H1 (cell line): Measurements from ENCODE around the gene SRR. TPM values are rescaled to one million over a fixed set of nuclear protein-coding genes. Genes with fewer than 3 reads are reported as not detected.

Source experiments
- CTCF ChIA-PET: fragments of 300-600 bp; sonication (Branson Sonifier 250); formaldehyde crosslinking; loops from one replicate; lab custom pipeline; 2021; ENCODE audit not compliant: partially characterized antibody; lab: Charles Lee
- POLR2A ChIA-PET: fragments of 300-600 bp; sonication (Branson Sonifier 250); formaldehyde crosslinking; loops from one replicate; lab custom pipeline; 2021; ENCODE audit warnings: inconsistent platforms; ENCODE audit not compliant: partially characterized antibody; lab: Charles Lee
- DNase-seq, 2 experiments: peaks; one replicate each; pipeline versions ENCODE4 v3.0.0 to v3.0.0-alpha.2; 2010 to 2022; ENCODE audit warnings: low spot score in 2 of 2, low read depth in 1 of 2, mixed read lengths in 1 of 2
- FAIRE-seq: peaks from 2 replicates; lab custom pipeline; 2011; peaks lifted over from hg19 to GRCh38; lab: Jason Lieb, UNC
- H2AFZ ChIP-seq: 2 replicates; pipeline ENCODE4 v1.8.1; 2012; ENCODE audit warnings: low read length, inconsistent platforms
- H2AK5ac ChIP-seq: 2 replicates; pipeline ENCODE4 v1.6.1; 2013; ENCODE audit warnings: low read depth, low read length
- H2BK120ac ChIP-seq: replicated peaks from 2 replicates; pipeline ENCODE3; 2013; ENCODE audit warnings: low read depth, low read length, inconsistent platforms
- H2BK12ac ChIP-seq: 2 replicates; pipeline ENCODE4 v1.6.1; 2013; ENCODE audit warnings: low read depth, low read length
- H2BK15ac ChIP-seq: 2 replicates; pipeline ENCODE4 v1.6.1; 2013; ENCODE audit warnings: low read length
- H2BK20ac ChIP-seq: 2 replicates; pipeline ENCODE4 v1.6.1; 2013; ENCODE audit warnings: low read length
- H2BK5ac ChIP-seq: 2 replicates; pipeline ENCODE4 v1.6.1; 2013; ENCODE audit warnings: low read depth, low read length
- H3K14ac ChIP-seq: 2 replicates; pipeline ENCODE4 v1.6.1; 2013; ENCODE audit warnings: inconsistent platforms; ENCODE audit not compliant: insufficient read length
- H3K18ac ChIP-seq: 2 replicates; pipeline ENCODE4 v1.6.1; 2013; ENCODE audit warnings: low read length; ENCODE audit errors: extremely low read depth
- H3K23ac ChIP-seq: 2 replicates; pipeline ENCODE4 v1.6.1; 2013; ENCODE audit warnings: inconsistent platforms; ENCODE audit not compliant: insufficient read length
- H3K23me2 ChIP-seq: 2 replicates; pipeline ENCODE4 v1.6.1; 2013; ENCODE audit warnings: low read depth, low read length
- H3K27ac ChIP-seq: 2 replicates; pipeline ENCODE4 v1.6.1; 2011; ENCODE audit warnings: low read depth, low read length, inconsistent platforms
- H3K27me3 ChIP-seq, 4 experiments: replicated peaks in 1 of 4; 1 replicate in 1 of 4; 2 replicates in 3 of 4; pipeline versions ENCODE4 v1.6.1 to v1.8.1; 2011 to 2013; ENCODE audit warnings: low read length in 3 of 4, mild to moderate bottlenecking in 3 of 4, inconsistent platforms in 2 of 4, mixed read lengths in 2 of 4, moderate library complexity in 1 of 4; ENCODE audit not compliant: control insufficient read depth in 3 of 4, insufficient read depth in 3 of 4; ENCODE audit errors: extremely low read depth in 1 of 4
- H3K36me3 ChIP-seq, 4 experiments: 2 replicates each; pipeline versions ENCODE4 v1.6.1 to v1.8.1; 2011 to 2013; ENCODE audit warnings: mild to moderate bottlenecking in 4 of 4, low read length in 3 of 4, moderate library complexity in 2 of 4, control low read depth in 1 of 4, inconsistent platforms in 1 of 4; ENCODE audit not compliant: insufficient read depth in 4 of 4, control insufficient read depth in 2 of 4
- H3K4ac ChIP-seq: replicated peaks from 2 replicates; pipeline ENCODE3; 2013; ENCODE audit warnings: low read length, low read depth, mixed read lengths, inconsistent platforms; ENCODE audit not compliant: insufficient read length
- H3K4me1 ChIP-seq, 4 experiments: replicated peaks in 1 of 4; 1 replicate in 1 of 4; 2 replicates in 3 of 4; pipeline versions ENCODE4 v1.6.1 to v1.8.1; 2011 to 2013; ENCODE audit warnings: low read length in 3 of 4, inconsistent platforms in 2 of 4, mixed read lengths in 1 of 4; ENCODE audit not compliant: insufficient read depth in 4 of 4, control insufficient read depth in 3 of 4
- H3K4me2 ChIP-seq, 2 experiments: 2 replicates each; pipeline versions ENCODE4 v1.6.1 to v1.8.1; 2011 to 2013; ENCODE audit warnings: low read depth in 2 of 2, low read length in 2 of 2, control low read depth in 1 of 2, inconsistent platforms in 1 of 2, mild to moderate bottlenecking in 1 of 2; ENCODE audit not compliant: insufficient read depth in 1 of 2
- H3K4me3 ChIP-seq, 4 experiments: fragments of 200-600, 300-600 bp in 1 of 4; sonication (generic), shearing (Covaris generic), sonication (Bioruptor Twin) in 1 of 4; 2 replicates each; pipeline versions ENCODE4 v1.5.1 to v1.8.1; 2011 to 2016; ENCODE audit warnings: low read length in 4 of 4, low read depth in 3 of 4, control low read depth in 2 of 4, inconsistent platforms in 2 of 4, mild to moderate bottlenecking in 2 of 4, mixed read lengths in 1 of 4, moderate library complexity in 1 of 4; ENCODE audit not compliant: insufficient read depth in 2 of 4; ENCODE audit errors: extremely low read depth in 1 of 4
- H3K56ac ChIP-seq: replicated peaks from 2 replicates; pipeline ENCODE3; 2013; ENCODE audit warnings: low read depth, mild to moderate bottlenecking, mixed read lengths, low read length, inconsistent platforms; ENCODE audit not compliant: insufficient read length
- H3K79me1 ChIP-seq: 2 replicates; pipeline ENCODE4 v1.6.1; 2013; ENCODE audit warnings: low read depth, low read length, control low read depth
- H3K79me2 ChIP-seq, 2 experiments: 2 replicates each; pipeline versions ENCODE4 v1.6.1 to v1.8.1; 2012 to 2013; ENCODE audit warnings: low read length in 2 of 2, mild to moderate bottlenecking in 2 of 2, inconsistent platforms in 1 of 2; ENCODE audit not compliant: insufficient read depth in 2 of 2, control insufficient read depth in 1 of 2
- H3K9ac ChIP-seq, 4 experiments: replicated peaks in 1 of 4; 1 replicate in 1 of 4; 2 replicates in 3 of 4; pipeline versions ENCODE4 v1.6.1 to v1.8.1; 2011 to 2013; ENCODE audit warnings: low read depth in 3 of 4, low read length in 3 of 4, control low read depth in 2 of 4, mild to moderate bottlenecking in 2 of 4, moderate library complexity in 2 of 4, inconsistent platforms in 1 of 4; ENCODE audit errors: extremely low read depth in 1 of 4
- H3K9me3 ChIP-seq, 2 experiments: 2 replicates each; pipeline versions ENCODE4 v1.6.1 to v1.8.1; 2012 to 2013; ENCODE audit warnings: mild to moderate bottlenecking in 2 of 2, moderate library complexity in 2 of 2, control low read depth in 1 of 2, inconsistent platforms in 1 of 2, low read depth in 1 of 2, low read length in 1 of 2, mixed read lengths in 1 of 2; ENCODE audit not compliant: insufficient read depth in 2 of 2
- H4K20me1 ChIP-seq, 2 experiments: replicated peaks in 1 of 2; 2 replicates each; pipeline versions ENCODE3 to v1.8.1; 2011 to 2013; ENCODE audit warnings: inconsistent platforms in 2 of 2, low read length in 2 of 2, mild to moderate bottlenecking in 1 of 2; ENCODE audit not compliant: insufficient read depth in 2 of 2, control insufficient read depth in 1 of 2
- H4K5ac ChIP-seq: 2 replicates; pipeline ENCODE4 v1.6.1; 2013; ENCODE audit warnings: low read length, low read depth, mixed read lengths, inconsistent platforms; ENCODE audit not compliant: insufficient read length
- H4K8ac ChIP-seq: 2 replicates; pipeline ENCODE4 v1.8.0; 2013; ENCODE audit warnings: mild to moderate bottlenecking, moderate library complexity, low read length, inconsistent platforms; ENCODE audit not compliant: insufficient read depth; ENCODE audit errors: extremely low read depth
- H4K91ac ChIP-seq: replicated peaks from 2 replicates; pipeline ENCODE3; 2013; ENCODE audit warnings: low read length, mixed read lengths, inconsistent platforms; ENCODE audit not compliant: insufficient read length
- BCL11A ChIP-seq, 2 experiments: IDR thresholded peaks; one replicate each; pipeline ENCODE4 v1.6.1; 2011; ENCODE audit warnings: low read depth in 2 of 2, low read length in 2 of 2, mild to moderate bottlenecking in 2 of 2
- BRCA1 ChIP-seq: IDR thresholded peaks from 2 replicates; pipeline ENCODE4 v1.6.1; 2012; ENCODE audit warnings: low read depth, low read length, improper control_type of control experiment
- CBX8 ChIP-seq: fragments of 300-800, 300-1000 bp; sonication (generic); IDR thresholded peaks from 2 replicates; pipeline ENCODE4 v1.7.1; 2016; ENCODE audit warnings: low read depth, low read length, borderline replicate concordance
- GABPA ChIP-seq: IDR thresholded peaks from 2 replicates; pipeline ENCODE4 v1.6.1; 2011; ENCODE audit warnings: mild to moderate bottlenecking, low read length, moderate library complexity, borderline replicate concordance; ENCODE audit not compliant: insufficient read depth
- JUN ChIP-seq: IDR thresholded peaks from 2 replicates; pipeline ENCODE4 v1.6.1; 2011; ENCODE audit warnings: low read depth, mild to moderate bottlenecking, improper control_type of control experiment, low read length
- MAFK ChIP-seq: IDR thresholded peaks from 2 replicates; pipeline ENCODE4 v1.6.1; 2012; ENCODE audit warnings: low read depth, mild to moderate bottlenecking, improper control_type of control experiment, low read length
- NRF1 ChIP-seq: IDR thresholded peaks from 2 replicates; pipeline ENCODE4 v1.6.1; 2011; ENCODE audit warnings: mild to moderate bottlenecking, low read depth, low read length, improper control_type of control experiment
- POLR2A ChIP-seq, 2 experiments: IDR thresholded peaks; 1 replicate in 1 of 2; 2 replicates in 1 of 2; pipeline ENCODE4 v1.6.1; 2011; ENCODE audit warnings: low read depth in 2 of 2, low read length in 2 of 2, mild to moderate bottlenecking in 2 of 2; ENCODE audit errors: control extremely low read depth in 1 of 2
- SIRT6 ChIP-seq: IDR thresholded peaks from one replicate; pipeline ENCODE4 v1.7.1; 2012; ENCODE audit warnings: low read length, inconsistent platforms
- SRF ChIP-seq: IDR thresholded peaks from 2 replicates; pipeline ENCODE4 v1.6.1; 2011; ENCODE audit warnings: mild to moderate bottlenecking, low read depth, low read length, moderate library complexity
- WGBS, 2 experiments: shearing (Covaris generic) in 1 of 2; methylation state at CpG; one replicate each; pipeline versions ENCODE4 v1.1.6 to v1.1.7; 2013 to 2015; ENCODE audit warnings: low lambda C conversion rate in 2 of 2, mixed read lengths in 2 of 2, inconsistent platforms in 1 of 2, low coverage in 1 of 2, missing lambda C conversion rate in 1 of 2; ENCODE audit not compliant: insufficient replicate concordance in 2 of 2, insufficient coverage in 1 of 2, insufficient read length in 1 of 2; ENCODE audit errors: extremely low coverage in 1 of 2, missing lambda C conversion rate in 1 of 2; 5-methylcytosine and 5-hydroxymethylcytosine counted together
- polyA plus RNA-seq, 7 experiments: library from polyadenylated mRNA; depleted of rRNA in 3 of 7; stranded (reverse) in 5 of 7; unstranded in 2 of 7; fragments of >200 nt in 5 of 7; fragments of 200-250 nt in 2 of 7; gene quantifications; 1 replicate in 5 of 7; 2 replicates in 1 of 7; 4 replicates in 1 of 7; pipeline versions ENCODE4 v1.2.1 to v1.2.3, GENCODE V29; 2011 to 2013; ENCODE audit warnings: missing spikeins in 2 of 7, mixed read lengths in 2 of 7
- total RNA-seq: library from RNA; stranded (reverse); fragmentation: NEBNext Ultra II Directional; extraction: Animal tissue kit (Norgen Biotek cat#: 25700); gene quantifications from 2 replicates; pipeline ENCODE4 v1.2.1, GENCODE V29; 2021
- TF ChIP-seq, protein P1 (sequence below): IDR thresholded peaks from 2 replicates; pipeline ENCODE4 v1.6.1; 2012; ENCODE audit warnings: low read length, inconsistent platforms

Gene SRR
- total and polyA plus RNA-seq, 2 of the 8 experiments (the other 6 are each of a cell fraction or from before 2014, with no cell fraction given) = 3.6 to 4.5 TPM

DNA sequence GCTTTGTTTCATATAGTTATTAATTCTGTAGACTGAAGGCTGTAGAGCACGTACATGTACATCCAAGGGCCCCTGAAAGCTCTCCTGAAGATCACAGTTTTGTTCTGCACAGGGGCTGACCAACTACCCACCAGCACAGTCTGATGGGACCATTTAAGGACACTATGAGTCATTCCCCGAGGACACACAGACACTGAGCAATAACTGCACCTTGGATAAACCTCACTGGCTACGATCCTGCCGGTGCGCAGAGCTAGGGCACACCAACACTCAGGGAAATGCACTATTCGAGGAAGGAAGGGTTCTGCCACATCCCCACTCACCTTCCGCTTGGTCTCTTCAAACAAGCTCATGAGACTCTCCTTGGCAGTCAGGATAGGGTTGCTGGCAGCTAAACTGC, 20.4 kb upstream of the SRR start:
- H3K4me3 ChIP-seq = no peak overlapping the region
- ChIA-PET POLR2A (interaction anchor here (0.6 to 2.3 kb wide), 3 partner anchors 19 to 228 kb away, joined by 3 to 6 read pairs (median 4); no protein-coding TSS in a partner anchor), CTCF (interaction anchor here (0.7 to 3.7 kb wide), 22 partner anchors 9 to 401 kb away, joined by 3 to 17 read pairs (median 3); partner anchors contain the start of gene HIC1)
- no peak overlapping the region for H2AFZ ChIP-seq
- H3K36me3 ChIP-seq = peaks cover 0 to 31% (median 22%) of the 10 kb centered on the region in 4 experiments; a peak in 7 of 8 replicates
- no peaks in the 10 kb centered on the region for H3K27me3 ChIP-seq
- no peak overlapping the region for H3K9ac ChIP-seq
- H3K79me1 ChIP-seq = no peaks in the 10 kb centered on the region
- no peak overlapping the region for H2BK15ac ChIP-seq
- H4K91ac ChIP-seq = no peak overlapping the region
- H2BK120ac ChIP-seq = no peak overlapping the region
- no peak overlapping the region for H2AK5ac ChIP-seq
- H4K8ac ChIP-seq = no peak overlapping the region
- H3K27ac ChIP-seq = no peak overlapping the region
- H3K14ac ChIP-seq = no peak overlapping the region
- peaks cover 2 to 4% of the 10 kb centered on the region in 2 experiments for H4K20me1 ChIP-seq
- H2BK20ac ChIP-seq = no peak overlapping the region
- no peaks in the 10 kb centered on the region; a peak in 1 of 7 replicates for H3K4me1 ChIP-seq
- FAIRE-seq (no peak), DNase-seq (no peak)
- H3K9me3 ChIP-seq = no peaks in the 10 kb centered on the region
- no peak overlapping the region for H2BK12ac ChIP-seq
- no peak overlapping the region for H3K4me2 ChIP-seq
- no peak overlapping the region for H2BK5ac ChIP-seq
- no peak for TF ChIP-seq BRCA1
- TF ChIP-seq, protein P1, sequence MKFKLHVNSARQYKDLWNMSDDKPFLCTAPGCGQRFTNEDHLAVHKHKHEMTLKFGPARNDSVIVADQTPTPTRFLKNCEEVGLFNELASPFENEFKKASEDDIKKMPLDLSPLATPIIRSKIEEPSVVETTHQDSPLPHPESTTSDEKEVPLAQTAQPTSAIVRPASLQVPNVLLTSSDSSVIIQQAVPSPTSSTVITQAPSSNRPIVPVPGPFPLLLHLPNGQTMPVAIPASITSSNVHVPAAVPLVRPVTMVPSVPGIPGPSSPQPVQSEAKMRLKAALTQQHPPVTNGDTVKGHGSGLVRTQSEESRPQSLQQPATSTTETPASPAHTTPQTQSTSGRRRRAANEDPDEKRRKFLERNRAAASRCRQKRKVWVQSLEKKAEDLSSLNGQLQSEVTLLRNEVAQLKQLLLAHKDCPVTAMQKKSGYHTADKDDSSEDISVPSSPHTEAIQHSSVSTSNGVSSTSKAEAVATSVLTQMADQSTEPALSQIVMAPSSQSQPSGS = no peak
- TF ChIP-seq SIRT6 = no peak
- no peak for TF ChIP-seq JUN
- no peak for TF ChIP-seq MAFK
- no peak for TF ChIP-seq POLR2A (IDR thresholded peaks at IDR 0.05; ENCODE audit: control extremely low read depth in 1 of 2, low read depth in 2 of 2, low read length in 2 of 2)
- no peak for TF ChIP-seq CBX8
- no peak for TF ChIP-seq SRF
- TF ChIP-seq NRF1 = no peak
- TF ChIP-seq BCL11A (IDR thresholded peaks at IDR 0.05; ENCODE audit: low read depth in 2 of 2, low read length in 2 of 2) = no peak
- no peak for TF ChIP-seq GABPA
- 94% methylated on average over 7 of the region's 7 CpGs; no CpG with 5 or more reads in 1 of the 2 experiments for WGBS, 2 experiments
- H3K18ac ChIP-seq = no peak overlapping the region
- no peaks in the 10 kb centered on the region for H3K79me2 ChIP-seq
- H4K5ac ChIP-seq = no peak overlapping the region
- no peak overlapping the region for H3K56ac ChIP-seq
- H3K4ac ChIP-seq = no peak overlapping the region
- H3K23ac ChIP-seq = no peak overlapping the region
- H3K23me2 ChIP-seq = no peaks in the 10 kb centered on the region
